NCI-H510A (cell line): ENCODE results near the gene ONECUT2.
A peak's percentile ranks its signal among the peaks of the same experiment; 100 is the strongest.

Experiments used
- DNase-seq: peaks from one replicate; lab custom pipeline; 2025; lab: John Stamatoyannopoulos, UW

Gene ONECUT2

DNA sequence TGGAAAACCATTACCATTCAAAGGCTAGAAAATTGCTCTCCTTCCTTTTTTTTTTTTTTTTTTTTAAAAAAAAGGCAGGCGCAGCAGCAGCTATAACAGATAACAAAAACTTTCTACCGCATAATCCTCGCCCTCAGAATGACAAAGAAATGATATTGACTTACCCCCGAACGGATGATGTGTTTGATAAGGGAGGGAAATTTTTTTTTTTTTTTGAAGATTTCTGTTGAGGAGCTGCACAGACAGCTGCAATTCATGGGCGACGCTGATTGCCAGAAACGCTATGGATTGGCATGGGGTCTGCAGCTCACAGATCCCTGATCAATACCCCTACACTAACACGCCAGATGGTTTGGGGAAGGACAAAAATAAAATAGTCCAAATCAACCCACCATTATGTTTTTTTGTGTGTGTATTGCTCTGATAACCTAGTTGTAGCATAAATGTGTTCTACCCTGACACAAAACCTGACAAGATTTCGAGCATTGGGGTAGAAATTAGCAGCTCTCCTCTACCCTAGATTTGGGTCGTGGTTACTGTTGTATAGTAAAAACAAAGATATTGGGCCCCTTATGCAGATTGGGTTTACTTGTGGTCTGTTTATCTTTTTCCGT lies 3.6 kb upstream of the ONECUT2 start:
- no peak for DNase-seq

DNA sequence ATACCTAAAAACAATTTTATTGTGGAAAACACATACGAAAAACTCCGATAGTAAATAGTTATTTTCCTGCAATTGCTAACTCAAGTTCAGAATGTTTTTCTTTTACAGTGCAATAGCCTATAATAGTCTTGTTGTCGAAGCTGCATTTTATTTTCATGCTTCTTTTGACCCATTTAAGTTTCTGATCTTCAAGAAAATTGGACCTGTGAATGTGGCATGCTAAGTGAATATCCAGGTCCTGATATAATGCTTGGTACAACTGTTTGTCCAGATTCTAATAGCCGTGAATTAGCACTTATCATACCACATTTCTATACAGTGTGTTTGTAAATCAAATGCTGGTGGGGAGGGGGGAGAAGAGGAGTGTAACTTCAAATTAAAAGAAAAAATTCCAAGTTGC lies 3.0 kb upstream of the ONECUT2 start:
- DNase-seq, result no peak

GRCh38 chr18:57432751-57433400 lies 2.3 kb upstream of the ONECUT2 start:
- DNase-seq, result no peak

DNA sequence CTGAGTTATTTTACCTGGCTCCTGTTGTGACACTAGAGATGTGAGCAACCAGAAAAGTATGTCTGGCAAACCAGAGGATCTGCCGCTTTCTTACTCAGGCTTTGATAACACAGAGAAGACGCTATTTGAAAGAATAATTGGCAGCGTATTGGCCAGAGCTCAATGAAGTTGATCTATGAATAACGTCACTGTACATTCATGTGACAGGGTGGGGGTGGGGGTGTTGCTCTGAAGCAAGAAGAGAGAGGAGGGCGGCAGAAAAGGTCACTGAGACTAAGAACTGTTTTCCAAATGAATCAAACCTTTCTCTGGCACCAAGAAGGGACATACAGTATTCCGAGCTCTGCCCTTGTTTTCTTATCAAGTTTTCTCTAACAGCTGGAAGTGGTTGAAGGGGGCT lies 1.7 kb upstream of the ONECUT2 start:
- no peak for DNase-seq

GRCh38 chr18:57433934-57434535 lies 1.1 kb upstream of the ONECUT2 start:
- peak; percentile 10 for DNase-seq

GRCh38 chr18:57435846-57436190 lies 644 bp downstream of the ONECUT2 start:
- no peak for DNase-seq

DNA sequence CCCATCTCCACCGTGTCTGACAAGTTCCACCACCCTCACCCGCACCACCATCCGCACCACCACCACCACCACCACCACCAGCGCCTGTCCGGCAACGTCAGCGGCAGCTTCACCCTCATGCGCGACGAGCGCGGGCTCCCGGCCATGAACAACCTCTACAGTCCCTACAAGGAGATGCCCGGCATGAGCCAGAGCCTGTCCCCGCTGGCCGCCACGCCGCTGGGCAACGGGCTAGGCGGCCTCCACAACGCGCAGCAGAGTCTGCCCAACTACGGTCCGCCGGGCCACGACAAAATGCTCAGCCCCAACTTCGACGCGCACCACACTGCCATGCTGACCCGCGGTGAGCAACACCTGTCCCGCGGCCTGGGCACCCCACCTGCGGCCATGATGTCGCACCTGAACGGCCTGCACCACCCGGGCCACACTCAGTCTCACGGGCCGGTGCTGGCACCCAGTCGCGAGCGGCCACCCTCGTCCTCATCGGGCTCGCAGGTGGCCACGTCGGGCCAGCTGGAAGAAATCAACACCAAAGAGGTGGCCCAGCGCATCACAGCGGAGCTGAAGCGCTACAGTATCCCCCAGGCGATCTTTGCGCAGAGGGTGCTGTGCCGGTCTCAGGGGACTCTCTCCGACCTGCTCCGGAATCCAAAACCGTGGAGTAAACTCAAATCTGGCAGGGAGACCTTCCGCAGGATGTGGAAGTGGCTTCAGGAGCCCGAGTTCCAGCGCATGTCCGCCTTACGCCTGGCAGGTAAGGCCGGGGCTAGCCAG lies 1.2 kb downstream of the ONECUT2 start:
- DNase-seq, result no peak

DNA sequence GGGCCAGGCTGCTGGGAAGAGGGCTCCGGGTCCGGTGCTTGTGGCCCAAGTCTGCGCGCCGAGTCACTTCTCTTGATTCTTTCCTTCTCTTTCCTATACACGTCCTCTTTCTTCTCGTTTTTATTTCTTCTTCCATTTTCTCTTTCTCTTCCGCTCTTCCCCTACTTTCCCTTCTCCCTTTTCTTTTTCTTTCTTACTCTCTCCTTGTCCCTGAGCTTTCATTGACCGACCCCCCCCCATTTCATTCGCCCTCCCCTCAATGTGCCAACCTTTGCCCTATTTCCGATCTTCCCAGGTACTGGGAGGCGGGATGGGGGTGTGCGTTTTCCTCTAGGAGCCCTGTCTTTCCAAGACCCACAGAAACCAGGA lies 1.8 kb downstream of the ONECUT2 start:
- no peak for DNase-seq

DNA sequence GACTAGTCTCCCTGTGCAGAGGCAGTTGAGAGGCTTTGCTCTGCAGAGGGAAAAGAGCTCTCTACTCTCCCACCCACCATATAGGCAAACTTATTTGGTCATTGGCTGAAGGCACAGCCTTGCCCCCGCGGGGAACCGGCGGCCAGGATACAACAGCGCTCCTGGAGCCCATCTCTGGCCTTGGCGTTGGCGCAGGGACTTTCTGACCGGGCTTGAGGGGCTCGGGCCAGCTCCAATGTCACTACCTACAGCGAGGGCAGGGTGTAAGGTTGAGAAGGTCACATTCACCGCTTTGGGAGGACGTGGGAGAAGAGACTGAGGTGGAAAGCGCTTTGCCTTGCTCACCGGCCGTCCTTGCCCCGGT lies 2.2 kb downstream of the ONECUT2 start:
- peak; percentile 22 for DNase-seq

DNA sequence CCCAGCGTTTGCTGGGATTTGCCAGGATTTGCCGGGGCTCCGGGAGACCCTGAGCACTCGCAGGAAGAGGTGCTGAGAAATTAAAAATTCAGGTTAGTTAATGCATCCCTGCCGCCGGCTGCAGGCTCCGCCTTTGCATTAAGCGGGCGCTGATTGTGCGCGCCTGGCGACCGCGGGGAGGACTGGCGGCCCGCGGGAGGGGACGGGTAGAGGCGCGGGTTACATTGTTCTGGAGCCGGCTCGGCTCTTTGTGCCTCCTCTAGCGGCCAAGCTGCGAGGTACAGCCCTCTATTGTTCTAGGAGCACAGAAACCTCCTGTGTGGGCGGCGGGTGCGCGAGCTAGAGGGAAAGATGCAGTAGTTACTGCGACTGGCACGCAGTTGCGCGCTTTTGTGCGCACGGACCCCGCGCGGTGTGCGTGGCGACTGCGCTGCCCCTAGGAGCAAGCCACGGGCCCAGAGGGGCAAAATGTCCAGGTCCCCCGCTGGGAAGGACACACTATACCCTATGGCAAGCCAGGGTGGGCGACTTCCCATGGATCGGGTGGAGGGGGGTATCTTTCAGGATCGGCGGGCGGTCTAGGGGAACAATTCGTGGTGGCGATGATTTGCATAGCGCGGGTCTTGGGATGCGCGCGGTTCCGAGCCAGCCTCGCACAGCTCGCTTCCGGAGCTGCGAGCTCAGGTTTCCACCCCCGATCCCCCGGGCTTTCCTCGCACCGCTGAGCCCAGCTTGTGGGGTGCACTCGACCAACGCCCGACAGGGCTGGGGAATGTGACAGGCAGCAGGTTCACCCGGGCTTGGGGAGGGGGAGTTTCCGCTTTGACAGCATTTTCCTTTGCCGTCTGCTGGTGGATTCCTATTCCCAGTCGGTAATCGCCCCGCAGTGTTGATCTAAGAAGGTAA lies 2.8 kb downstream of the ONECUT2 start:
- peak; percentile 83 for DNase-seq

- DNase-seq, result peak; percentile 5
These were observed 3.8 kb downstream of the ONECUT2 start for GRCh38 chr18:57438743-57439608.

DNA sequence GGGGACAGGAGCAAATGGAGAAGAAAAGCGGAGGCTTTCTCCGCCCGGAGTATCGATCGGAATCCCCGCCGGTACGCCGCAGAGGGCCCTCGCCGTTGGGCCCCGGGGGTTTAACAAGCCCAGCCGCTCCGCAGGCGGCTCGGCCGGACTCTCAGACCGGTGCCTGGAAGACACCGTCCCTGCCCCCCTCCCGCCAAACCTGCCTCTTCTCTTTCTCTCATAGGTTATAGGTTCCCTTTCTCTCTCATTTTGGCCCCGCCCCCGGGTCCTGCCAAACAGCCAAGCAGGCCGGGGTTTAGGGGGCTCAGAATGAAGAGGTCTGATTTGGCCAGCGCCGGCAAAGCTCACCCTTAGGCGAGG lies 4.4 kb downstream of the ONECUT2 start:
- no peak for DNase-seq

DNA sequence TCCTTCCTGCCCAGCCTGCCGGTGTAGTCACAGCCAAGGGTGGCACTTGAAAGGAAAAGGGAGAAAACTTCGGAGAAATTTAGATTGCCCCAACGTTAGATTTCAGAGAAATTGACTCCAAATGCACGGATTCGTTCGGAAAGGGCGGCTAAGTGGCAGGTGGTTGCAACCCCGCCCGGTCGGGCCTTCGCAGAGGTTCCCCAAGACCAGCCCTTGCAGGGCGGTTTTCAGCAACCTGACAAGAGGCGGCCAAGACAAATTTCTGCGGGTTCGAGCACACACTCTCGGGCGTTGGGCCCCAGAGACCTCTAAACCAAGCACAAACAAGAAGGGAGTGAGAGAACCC lies 4.8 kb downstream of the ONECUT2 start:
- no peak for DNase-seq

GRCh38 chr18:57440331-57441070 lies 5.3 kb downstream of the ONECUT2 start:
- DNase-seq, result no peak

DNA sequence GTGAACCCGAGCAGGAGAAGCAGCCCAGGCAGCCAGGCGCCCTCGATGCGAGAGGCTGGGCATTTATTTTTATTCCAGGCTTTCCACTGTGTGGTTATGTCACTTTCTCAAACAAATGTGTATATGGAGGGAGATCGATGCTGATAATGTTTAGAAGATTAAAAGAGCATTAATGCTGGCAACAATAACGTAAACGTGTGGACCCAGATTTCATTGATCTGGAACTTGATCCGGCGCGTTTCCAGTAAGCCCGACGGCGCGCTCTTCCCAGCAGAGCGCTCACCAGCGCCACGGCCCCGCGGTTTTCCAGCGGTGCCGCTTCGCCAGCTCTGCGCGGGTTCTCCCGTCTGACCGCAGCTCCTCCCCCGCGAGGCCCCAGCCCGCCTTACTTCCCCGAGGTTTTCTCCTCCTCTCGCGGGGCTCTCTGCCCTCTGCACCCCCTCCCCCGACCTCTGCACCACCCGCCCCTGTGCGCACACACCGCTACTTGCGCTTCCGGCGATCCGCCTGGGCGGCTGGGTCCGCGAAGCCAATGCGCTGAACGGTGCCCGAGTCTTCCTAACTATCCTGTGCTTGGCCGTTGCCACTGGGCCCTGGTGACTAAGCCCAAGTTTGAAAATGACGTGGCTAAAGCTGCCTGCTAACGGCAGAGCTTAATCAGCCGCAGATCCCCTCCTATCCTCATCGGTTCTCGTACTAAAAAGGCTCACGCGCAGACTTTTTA lies 6.1 kb downstream of the ONECUT2 start:
- no peak for DNase-seq

DNA sequence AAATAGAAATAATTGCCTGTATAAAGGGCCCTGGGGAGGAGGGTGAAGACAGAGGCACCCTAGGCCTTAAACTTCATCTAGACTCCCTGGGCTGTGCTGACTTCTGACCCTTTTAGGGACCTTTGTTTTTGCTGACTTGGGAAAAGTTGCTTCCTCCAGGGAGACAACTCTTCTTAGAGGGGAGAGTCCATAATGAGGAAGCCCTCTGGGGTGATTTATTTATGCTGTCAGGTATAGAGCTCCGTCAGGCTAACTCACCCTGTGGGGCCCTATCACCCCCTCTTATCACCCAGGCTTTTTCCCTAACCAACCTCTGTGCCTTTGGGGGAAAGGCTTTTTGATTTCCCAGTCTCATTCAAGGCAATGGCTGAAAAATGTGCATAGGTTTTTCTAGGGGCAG lies 8.1 kb downstream of the ONECUT2 start:
- DNase-seq, result no peak

- no peak for DNase-seq
These were observed 8.5 kb downstream of the ONECUT2 start for GRCh38 chr18:57443702-57444101.

DNA sequence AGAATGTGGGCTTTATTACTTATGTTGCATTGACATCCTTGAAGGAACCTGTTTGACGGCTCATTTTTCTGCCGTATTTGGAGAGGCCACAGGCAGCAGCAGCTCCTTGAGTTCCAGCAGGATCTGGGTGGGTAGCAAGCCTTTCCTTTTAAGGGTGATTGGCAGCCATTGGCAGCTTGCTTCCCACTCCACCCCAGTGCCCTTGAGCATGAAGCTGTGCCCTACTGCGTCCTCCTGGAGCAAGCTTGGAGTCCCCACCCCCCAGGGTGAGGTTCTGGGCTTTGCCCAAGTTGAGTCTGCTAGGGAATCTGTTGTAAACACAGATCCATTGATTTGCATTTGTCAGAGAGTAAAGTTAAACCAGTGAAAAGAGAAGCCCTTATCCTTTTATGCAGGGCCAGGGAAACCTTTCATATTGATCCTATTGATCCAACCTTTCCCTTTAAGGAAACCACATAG lies 9.2 kb downstream of the ONECUT2 start:
- DNase-seq, result peak; percentile 4

DNA sequence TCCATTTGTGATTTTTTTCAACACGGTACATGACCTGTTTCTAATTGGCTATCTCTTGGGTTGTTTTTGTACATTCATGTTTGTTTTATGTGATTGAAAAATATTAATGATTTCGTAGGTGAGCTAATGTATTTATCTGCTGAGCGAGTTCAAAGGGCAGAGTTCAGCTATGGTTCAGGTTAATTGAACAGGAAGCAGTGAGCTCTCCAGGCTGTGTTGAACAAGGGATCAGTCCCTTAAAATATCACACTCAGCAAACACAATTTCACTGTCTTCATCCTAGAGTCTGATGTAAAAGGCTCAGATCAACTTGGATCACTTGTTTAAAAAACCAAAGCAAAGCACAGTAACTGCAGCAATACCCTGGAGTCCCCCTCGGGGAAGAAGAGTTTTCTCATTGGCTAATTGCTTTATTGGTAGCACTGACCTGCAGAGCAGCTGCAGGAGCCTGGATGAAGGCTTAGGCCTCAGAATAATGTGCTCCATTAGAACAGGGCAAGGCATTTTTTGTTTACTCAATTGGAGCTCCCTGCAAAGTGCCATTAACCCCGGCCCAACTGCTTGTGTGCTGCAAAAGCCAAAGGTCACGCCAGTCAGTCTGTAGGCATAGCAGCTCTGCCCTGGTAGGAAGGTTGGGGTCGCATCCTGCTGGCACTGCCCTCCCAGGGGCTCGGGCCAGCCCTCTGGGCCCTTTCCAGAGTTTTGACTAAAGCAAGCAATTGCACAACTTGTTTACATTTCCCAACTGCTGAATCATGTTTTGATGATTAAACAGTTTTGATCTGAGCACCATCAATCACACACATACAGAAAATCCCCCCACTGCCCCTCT lies 10.5 kb downstream of the ONECUT2 start:
- peak; percentile 7 for DNase-seq
